ENCODE data around the gene ITGA8.

DNA sequence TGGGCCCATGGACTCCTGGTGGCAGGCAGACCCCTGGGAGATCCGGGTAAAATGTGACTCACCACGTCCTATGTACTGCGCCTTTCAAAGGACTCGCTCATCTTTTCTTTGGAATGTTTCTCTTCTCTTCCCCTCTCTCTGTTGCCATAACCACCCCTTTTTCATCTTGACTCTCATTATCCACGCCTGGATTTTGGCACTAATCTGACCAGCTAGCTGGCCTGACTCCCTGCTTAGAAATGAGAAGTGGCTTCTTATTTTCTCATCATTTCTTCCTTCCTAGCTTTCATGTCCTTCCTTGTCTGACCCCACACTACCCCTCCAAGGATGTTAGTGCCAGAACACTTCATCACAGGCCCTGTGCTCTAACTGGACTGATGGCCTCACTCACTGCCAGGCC, 250.6 kb downstream of the ITGA8 start:
- TF ChIP-seq POLR2AphosphoS5 (IDR thresholded peaks at IDR 0.05; ENCODE audit: low read depth, low read length) (no peak), HMG20B (CRISPR knock-in tag; conservative IDR thresholded peaks at IDR 0.05) (no peak), ZSCAN22 (CRISPR knock-in tag; IDR thresholded peaks at IDR 0.05) (no peak), GATA4 (IDR thresholded peaks at IDR 0.05; ENCODE audit: borderline replicate concordance, low read depth) (no peak), EED (CRISPR knock-in tag; IDR thresholded peaks at IDR 0.05) (no peak)
- TF ChIP-seq, protein P1, sequence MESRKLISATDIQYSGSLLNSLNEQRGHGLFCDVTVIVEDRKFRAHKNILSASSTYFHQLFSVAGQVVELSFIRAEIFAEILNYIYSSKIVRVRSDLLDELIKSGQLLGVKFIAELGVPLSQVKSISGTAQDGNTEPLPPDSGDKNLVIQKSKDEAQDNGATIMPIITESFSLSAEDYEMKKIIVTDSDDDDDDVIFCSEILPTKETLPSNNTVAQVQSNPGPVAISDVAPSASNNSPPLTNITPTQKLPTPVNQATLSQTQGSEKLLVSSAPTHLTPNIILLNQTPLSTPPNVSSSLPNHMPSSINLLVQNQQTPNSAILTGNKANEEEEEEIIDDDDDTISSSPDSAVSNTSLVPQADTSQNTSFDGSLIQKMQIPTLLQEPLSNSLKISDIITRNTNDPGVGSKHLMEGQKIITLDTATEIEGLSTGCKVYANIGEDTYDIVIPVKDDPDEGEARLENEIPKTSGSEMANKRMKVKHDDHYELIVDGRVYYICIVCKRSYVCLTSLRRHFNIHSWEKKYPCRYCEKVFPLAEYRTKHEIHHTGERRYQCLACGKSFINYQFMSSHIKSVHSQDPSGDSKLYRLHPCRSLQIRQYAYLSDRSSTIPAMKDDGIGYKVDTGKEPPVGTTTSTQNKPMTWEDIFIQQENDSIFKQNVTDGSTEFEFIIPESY (CRISPR knock-in tag; IDR thresholded peaks at IDR 0.05): no peak
- TF ChIP-seq, protein P2, sequence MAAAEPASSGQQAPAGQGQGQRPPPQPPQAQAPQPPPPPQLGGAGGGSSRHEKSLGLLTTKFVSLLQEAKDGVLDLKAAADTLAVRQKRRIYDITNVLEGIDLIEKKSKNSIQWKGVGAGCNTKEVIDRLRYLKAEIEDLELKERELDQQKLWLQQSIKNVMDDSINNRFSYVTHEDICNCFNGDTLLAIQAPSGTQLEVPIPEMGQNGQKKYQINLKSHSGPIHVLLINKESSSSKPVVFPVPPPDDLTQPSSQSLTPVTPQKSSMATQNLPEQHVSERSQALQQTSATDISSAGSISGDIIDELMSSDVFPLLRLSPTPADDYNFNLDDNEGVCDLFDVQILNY (CRISPR knock-in tag; conservative IDR thresholded peaks at IDR 0.05): no peak

Data from HepG2 (cell line).